GM21526 (cell line): ENCODE data around the gene WDSUB1.
A peak's percentile ranks its signal among the peaks of the same experiment; 100 is the strongest.

ENCODE experiments used
- ATAC-seq: cut with Tn5 transposase; IDR thresholded peaks from one replicate; pipeline ENCODE4 v1.9.1; 2021; ENCODE audit warnings: moderate library complexity; ENCODE audit not compliant: unreplicated experiment, low FRiP score

Gene WDSUB1

DNA sequence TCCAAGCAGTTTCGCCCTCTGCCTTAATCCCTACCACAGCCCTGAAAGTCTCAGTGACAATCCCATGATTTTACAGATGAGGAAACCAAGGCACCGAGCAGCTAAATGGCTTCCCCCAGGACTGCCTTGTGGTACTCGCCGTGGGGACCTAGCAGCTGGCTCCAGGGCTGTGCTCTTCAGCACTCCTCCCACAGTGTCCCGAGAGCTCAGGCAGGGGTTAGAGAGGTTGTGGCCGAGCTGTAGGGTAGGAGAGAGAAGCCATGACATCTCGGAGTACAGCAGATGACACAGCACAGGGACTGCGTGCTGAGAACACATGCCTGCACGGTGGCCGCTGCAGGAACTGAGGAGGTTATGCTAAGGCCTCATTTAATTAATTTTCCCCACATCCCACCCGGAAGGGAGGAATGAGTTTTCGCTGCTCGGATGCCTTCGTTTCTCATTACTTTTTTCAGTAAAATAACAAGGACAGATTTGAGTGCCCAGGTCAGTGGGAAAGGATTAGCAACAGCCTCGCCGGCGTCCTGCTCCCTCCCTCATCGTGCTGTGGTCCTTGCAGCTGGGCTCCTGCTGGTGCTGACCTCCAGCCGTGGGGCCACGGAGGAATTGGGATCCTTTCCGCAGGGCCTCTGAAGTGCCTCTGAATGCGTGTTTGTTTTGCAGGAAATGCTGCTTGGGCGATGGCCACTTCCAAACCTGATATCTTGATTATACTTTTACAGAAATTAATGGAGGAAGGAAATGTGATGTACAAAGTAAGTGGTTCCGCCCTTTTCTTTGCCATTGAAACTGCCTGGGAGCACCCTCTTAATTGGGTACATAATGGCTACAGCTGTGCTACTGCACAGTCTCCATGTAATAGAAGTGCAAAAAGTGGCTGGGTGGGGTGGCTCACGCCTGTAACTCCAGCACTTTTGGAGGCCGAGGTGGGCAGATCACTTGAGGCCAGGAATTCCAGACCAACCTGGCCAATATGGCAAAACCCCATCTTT is 61.2 kb downstream of the WDSUB1 start:
- ATAC-seq: no peak

DNA sequence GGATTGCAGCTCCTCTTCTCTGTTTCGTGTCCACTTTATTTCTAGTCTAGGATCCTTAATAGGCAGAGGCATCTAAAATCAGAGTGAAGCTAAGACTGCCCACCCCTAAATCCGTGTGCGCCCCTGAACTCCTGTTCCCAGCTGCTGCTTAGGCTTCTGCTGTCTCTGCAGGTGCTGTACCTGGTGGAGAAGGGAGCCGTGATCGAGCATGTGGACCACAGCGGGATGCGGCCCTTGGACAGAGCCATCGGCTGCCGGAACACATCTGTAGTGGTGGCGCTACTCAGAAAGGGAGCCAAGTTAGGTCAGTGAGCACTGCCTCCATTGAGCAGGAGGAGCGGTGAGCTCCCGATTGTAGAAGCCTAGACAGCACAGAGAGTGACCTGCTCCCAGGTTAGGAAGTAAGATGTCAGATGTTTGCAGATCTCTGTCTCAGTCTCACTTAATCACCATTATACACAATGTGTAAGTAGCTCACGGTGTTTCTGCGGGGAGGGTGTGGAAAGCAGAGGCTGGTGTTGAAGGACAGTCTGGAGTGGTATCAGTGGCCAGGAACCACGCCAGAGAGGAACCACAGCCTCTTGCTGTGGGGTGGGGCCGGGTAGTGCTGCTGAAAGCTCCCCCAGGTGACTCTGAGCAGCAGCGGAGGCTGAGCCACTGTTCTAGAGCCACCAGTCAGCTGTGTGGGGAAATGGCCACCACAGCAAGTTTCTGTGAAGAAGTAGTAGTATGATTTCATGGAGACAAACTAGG is 62.3 kb downstream of the WDSUB1 start:
- ATAC-seq: no peak

DNA sequence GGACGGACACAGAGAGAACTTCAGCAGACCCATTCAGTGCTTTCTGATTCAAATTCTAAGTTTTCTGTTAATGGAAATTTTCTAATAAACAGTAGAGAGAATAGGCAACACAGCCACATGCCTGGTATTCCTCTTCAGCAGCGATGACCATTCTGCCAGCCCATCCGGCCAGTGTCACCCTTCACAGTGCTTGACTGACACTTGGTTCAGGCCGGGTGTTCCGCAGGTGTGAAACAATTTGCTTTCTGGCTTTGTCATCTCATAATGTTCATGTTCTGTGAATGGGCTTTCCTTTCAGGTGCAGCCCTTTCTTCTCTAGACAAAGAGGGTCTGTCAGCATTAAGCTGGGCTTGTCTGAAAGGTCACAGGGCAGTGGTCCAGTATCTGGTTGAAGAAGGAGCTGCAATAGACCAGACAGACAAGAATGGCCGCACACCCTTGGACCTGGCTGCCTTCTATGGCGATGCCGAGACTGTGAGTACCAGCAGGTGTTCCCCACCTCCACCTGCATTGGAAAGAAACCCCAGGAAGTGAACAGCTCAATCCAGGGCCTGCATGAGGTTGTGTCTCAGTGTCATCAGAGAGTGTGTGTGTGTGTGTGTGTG is 67.0 kb downstream of the WDSUB1 start:
- no peak for ATAC-seq

DNA sequence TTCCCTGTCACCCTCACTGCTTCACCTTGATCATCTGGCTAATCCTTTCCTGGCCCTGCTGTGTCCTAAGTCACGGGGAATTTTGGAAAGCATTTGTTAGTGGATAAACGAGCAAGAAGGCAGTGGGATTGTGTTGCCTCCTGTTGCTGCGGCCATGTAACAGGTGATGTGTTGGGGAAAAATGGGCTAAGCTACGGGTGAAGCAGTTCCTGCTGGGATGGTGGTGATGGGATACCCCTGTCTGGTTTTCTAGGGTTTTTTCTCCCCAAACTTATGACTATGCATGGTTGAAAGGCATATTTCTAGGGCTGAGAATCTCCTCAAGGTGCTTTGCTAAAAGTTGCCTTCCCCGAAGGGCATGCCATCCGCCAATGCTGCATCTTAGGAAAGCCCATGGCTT is 68.1 kb downstream of the WDSUB1 start:
- ATAC-seq: no peak

DNA sequence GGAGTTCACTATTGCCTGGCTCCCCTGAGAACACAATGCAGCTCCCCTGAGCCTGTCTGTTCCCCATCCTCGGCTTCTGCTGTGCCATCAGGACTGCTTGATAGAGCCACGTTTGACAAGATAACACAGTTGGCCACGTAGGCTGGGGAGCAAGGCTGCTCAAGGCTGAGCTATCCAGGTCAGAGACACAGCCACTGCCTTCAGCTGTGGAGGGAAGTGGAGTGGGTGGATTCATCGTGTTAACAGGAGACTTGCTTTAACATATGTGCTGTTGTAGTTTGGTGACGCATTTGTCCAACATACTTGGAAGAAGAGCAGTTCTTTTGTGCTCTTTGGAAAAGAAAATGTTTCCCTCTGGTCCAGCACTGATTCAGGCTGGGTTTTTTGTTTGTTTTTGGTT is 68.8 kb downstream of the WDSUB1 start:
- no peak for ATAC-seq

DNA sequence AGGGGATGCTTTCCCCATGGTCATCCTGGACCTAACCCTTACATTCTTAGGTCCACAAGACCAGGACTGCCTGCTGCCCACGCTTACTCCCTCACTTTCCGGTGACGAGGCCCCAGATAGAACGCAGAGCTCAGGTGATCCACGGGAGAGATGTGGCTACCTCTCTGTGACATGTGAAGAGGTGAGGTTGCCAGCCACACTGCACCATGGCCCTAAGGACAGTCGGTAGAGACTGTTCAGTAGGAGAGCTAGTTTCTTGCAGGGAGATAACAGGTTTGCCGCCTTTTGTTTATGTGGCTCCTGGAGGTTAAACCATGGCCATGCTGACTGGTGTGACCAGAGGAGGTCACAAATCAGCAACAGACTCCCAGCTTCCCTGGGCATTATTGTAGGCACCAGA is 71.4 kb downstream of the WDSUB1 start:
- ATAC-seq: no peak

DNA sequence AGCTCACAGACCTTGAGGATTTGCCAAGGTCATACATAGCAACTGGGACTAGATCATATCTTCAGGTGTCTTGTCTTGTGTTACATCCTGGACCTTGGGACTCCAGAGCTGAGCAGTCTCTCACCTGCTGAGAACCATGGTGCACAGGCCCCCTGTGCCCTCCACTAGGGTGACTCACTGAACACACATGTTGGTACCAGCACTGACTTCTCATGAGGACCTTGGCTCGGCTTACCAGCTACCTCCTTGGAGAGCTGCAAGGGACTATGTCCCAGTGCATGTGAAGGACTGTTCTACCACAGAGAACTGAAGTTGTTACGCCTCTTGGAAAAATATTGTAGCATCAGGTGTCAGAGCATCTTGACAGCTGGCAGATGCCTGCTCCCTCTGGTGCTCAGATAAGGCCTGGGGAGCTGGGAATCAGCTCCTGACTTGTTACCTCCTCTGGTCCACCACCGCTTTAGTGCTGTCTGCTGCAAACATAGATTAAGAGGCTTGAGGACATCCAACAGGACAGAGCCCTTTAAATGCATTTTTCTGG is 72.1 kb downstream of the WDSUB1 start:
- no peak for ATAC-seq

DNA sequence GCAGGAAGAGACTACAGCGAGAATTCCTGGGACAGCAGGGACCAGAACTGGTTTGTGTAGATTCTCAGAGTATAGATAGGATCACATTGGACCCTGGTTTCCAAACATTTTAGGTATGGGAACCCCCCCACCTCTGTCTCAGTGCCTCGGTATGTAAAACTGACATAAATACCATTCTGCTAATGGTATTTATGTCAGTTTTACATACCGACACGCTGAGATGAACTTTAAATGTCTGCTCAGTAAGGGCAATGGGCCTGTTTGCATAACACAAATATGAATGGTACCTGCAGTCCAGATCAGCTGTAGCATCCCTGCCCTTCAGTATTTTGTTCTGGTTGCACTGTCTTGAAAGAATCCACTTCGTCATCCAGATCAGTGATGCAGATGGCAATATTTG is 73.2 kb downstream of the WDSUB1 start:
- no peak for ATAC-seq

DNA sequence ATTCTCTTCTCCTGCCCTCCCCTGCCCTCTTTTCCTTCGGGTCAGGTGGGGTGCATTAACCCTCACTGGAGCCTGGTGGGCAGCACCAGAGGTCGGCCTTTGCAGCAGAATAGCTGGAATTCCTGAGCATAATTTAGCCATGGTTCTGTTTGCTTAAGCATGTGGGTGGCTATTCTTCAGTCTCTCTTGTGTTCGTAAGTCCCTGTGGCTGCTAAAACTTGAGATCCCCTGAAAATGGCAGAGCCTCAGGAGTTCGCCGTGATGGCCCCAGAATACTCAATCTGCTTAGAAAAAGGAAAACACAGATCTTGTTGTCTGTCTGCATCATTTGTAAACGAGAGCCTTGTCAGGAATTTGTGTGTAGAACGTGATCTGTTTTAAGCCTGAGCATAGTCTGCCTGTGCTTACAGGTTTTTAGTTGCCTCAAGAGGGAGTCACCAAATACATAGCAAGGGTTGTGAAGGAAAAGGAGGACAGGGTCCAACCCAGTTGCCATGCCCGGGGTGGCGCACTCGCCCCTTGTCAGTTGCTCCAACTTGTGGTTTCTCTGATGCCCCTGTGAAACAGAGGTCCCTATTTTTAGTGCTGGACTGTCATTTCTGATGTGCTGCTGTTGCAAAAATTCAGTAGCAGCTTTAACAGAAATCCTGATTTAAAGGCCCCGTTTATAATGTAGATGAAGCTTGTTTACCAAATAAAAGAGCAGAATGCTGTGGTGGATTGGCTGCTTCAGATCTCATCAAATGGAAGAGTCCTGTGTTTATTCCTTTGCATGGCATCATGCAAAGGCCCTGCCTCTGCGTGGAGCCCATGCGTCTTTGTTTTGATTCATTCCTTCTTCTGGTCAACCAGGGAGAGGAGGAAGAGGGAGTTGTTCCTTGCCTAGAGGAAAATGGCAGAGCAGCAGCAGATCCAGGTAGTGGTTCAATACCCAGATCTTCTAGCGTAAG is 74.8 kb downstream of the WDSUB1 start:
- ATAC-seq: no peak

DNA sequence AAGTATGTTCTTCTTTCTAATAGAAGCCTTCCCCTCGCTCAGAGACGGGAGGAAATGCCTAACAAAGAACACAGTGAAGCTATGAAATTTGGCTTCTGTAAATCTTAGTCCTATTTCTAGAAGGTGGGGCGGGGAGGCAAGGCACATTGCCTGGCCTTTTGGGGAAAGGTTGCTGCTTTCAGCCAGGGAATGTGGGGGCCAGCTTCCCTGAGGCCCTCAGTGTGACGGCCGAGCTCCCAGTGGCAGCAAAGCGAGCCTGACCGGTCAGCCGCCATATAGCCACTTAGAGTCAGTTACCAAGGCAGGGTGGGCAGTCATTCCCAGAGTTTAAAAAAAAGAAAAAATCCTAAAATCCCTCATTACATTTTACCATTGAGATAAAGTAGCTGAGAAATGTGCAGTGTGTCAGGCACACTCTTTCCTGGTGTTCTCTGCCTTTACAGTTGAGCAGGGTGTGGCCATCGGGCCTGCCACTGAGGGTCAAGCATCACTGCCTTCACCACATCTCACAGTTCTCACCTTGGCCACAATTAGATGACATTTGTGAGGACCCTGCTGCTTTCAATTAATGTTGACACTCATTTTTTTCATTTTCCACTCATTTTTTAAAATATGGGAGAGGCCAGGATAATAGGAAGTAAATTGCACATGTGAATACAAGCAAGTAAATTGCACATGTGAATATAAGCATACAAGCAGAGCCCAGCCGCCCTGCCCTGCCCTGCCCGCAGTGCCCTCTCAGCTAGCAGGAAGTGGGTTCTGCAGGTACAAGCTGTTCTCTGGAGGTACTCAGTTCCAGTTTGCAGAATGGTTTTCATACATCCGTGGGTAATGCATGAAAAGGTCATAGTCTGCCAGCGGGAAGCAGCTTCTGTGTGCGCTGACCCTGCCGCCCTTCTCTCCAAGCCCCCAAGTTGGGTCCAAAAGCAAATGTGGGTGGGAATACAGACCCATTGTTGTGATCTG is 76.9 kb downstream of the WDSUB1 start:
- peak; percentile 63 for ATAC-seq

DNA sequence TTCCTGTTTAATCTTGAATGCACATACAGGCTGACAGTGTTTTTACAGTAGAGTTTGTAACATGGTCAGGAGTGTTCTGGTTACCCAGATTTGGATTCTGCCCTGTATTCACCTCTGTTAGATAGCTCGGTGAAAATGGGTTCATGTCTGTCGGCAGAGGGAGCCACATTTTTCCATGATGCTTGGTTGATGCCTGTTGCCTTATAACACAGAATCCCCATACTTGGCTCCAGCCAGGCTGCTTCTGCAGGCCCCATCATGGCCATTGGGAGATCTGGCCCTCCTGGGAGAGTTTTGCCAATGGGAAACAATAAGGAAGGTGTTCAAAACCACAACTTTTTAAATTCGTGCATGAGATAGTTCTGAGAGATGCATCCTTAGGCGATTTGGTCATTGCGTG is 78.1 kb downstream of the WDSUB1 start:
- no peak for ATAC-seq

DNA sequence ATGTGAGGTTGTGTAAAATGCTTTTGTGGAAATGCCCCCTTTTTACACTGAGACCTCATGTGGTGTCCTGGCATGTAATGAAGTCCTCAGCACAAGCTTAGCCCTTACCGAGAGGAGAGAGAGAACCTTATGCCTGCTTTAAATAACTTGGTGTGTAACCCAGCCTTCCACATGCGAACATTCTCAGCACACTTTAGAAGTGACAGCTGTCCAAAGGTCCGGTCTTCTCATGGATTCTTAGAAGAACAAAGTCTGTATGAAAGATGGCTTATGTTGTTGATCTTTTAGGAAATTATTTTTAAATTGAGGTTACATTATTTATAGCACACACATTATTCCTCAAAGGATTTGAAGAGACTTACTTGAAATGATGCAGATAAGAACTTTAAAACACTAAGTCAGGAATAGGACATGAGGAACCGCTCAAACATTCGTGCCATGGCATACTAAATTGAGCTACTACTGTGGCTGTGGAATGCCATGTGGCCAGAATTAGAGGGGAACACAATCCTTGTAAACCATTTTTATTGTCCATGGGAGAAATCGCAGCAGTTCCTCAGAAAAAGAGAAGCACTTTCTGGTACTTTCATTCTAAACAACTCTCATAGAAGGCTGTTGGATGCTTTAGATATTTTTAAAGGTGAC is 79.6 kb downstream of the WDSUB1 start:
- ATAC-seq: no peak

DNA sequence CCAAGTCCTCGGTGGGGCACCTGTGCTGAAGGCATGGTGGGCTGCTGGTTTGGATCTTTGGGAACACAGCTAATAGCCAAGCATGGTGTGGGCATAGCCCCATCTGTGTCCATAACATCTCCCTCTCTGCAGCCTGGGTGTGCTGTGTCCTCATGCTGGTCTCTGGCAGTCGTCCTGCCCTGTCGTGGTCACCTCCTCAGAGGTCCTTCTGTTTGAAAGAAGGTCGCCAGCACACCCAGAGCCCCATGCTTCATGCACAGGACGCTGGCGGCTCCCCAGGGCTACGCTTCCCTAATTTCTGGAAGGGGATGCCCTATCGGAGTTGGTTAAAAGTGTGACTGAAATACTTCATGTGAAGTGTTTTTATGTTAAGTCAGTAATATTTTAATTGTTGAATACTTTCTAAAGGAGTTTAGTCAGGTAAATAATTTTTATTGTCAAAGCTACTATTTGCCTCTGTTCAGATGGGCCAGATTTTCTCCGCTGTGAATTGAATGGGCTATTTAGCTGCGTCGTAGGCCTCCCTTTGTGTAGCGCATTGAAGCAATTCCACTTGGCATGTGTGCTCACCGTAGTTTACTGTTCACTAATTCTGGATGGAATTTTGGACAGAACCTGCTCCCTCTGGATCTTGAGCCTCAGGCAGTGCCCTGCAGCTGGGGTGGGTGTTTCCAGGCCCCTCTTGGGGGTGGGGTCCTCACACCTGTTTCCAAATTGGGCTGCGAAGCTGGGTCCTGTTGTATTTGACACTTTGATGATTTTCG is 81.9 kb downstream of the WDSUB1 start:
- no peak for ATAC-seq

DNA sequence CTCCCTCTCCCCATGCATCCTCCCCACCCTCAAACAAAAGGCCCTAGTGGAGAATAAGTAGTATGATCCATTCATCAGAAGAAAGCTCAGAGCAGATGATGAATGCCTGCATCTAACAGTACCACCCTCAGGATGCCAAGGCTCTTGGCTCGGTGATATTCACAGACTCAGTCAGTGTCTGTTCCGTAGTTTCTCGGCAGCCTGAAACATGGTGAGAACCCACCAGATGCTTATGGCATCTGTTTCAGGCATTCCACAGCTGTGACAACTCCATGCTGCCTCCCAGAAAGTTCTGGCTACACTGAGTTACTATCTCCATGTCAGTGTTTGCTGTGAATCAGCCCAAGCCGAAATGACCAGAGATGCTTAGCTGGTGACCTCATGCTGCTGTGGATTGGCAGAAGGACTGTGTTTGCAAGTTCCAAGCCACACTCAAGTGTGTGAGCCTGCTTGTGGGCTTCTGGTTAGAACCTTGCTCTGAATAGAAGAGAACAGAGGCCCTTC is 83.9 kb downstream of the WDSUB1 start:
- ATAC-seq: no peak

DNA sequence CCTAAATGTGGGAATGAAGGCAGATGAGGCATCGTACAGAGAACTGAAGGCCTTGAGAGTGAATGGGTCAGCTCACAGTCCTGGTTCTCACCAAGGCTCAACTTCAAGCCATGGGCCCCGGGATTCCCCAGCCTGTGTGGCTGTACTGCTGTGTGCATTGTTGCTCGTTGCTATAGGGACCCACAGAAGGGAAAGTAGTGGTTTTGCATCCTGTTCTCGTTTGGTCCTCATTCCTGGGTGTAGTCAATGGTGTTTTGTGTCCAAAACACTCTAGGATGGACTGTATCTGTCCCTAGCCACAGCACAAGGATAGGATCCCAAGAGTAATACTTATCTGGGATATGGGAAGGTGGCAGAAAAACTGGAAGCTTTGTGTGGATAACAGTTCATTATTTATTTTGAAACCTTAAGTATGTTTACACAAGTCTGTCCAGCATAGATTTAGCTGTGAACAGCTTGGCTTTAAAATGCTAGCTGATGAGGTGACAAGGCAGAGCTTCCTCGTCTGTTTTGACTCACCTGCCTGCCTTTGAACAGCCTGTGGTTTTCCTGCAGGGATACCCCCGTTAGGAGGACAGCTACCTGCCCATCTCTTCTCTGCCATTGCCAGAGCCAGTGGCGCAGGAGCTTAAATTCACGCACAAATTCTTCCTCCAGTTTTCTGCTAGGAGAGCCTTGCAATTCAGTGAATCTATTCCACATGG is 85.0 kb downstream of the WDSUB1 start:
- ATAC-seq: peak; percentile 85

DNA sequence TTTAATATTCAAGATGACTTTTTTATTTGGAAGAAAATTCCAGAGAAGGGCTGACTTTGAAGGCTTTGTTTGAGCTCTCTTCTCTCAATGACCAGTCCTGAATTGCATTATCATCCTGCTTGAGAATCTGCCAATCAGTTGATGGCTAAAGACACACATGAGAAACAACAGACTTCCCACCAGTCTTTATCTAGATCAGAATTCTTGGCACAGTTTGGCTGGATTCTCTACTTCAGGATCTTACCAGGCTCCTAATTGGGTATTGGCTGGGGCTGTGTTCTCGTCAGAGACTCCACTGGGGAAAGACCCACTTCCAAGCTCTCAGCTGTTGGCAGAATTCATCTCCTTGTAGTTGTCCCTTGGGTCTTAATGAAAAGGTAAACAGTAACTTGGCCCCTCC is 86.0 kb downstream of the WDSUB1 start:
- ATAC-seq: no peak
